GM18499 (cell line): ENCODE results near the gene RHOA.
A peak's percentile ranks its signal among the peaks of the same experiment; 100 is the strongest.
"Not testable (repeated sequence)": the region's sequence is repeated elsewhere in the genome, so short reads cannot be mapped to it uniquely, and the experiment has no call there.

Source experiments
- ATAC-seq: cut with Tn5 transposase; IDR thresholded peaks from one replicate; pipeline ENCODE4 v1.9.1; 2021; ENCODE audit warnings: moderate number of reproducible peaks; ENCODE audit not compliant: insufficient read depth, unreplicated experiment

Gene RHOA

GRCh38 chr3:49412632-49413337, 1.0 kb upstream of the RHOA start:
- no peak for ATAC-seq

GRCh38 chr3:49411535-49411967, 225 bp downstream of the RHOA start:
- ATAC-seq: peak; percentile 5

GRCh38 chr3:49410846-49411534, 786 bp downstream of the RHOA start:
- no peak for ATAC-seq

GRCh38 chr3:49410066-49410845, 1.5 kb downstream of the RHOA start:
- ATAC-seq: no peak

GRCh38 chr3:49406571-49407565, 4.9 kb downstream of the RHOA start:
- ATAC-seq: no peak

GRCh38 chr3:49405570-49405969, 6.2 kb downstream of the RHOA start:
- not testable (repeated sequence) for ATAC-seq

GRCh38 chr3:49403891-49404290, 7.9 kb downstream of the RHOA start:
- no peak for ATAC-seq

GRCh38 chr3:49401766-49402165, 10.0 kb downstream of the RHOA start:
- ATAC-seq: no peak

- no peak for ATAC-seq
These were observed 12.3 kb downstream of the RHOA start for GRCh38 chr3:49399461-49399860.

GRCh38 chr3:49397470-49397869, 14.3 kb downstream of the RHOA start:
- no peak for ATAC-seq

- not testable (repeated sequence) for ATAC-seq
These were observed 20.5 kb downstream of the RHOA start for GRCh38 chr3:49391310-49391709.

GRCh38 chr3:49389297-49389696, 22.5 kb downstream of the RHOA start:
- ATAC-seq: no peak

- ATAC-seq: no peak
These were observed 23.4 kb downstream of the RHOA start for GRCh38 chr3:49388289-49388820.

GRCh38 chr3:49387721-49388120, 24.1 kb downstream of the RHOA start:
- ATAC-seq: no peak

- no peak for ATAC-seq
These were observed 25.6 kb downstream of the RHOA start for GRCh38 chr3:49386056-49386756.

- no peak for ATAC-seq
These were observed 26.2 kb downstream of the RHOA start for GRCh38 chr3:49385617-49386016.

GRCh38 chr3:49383387-49383786, 28.4 kb downstream of the RHOA start:
- no peak for ATAC-seq

GRCh38 chr3:49378249-49378895, 33.4 kb downstream of the RHOA start:
- no peak for ATAC-seq

- no peak for ATAC-seq
These were observed 34.3 kb downstream of the RHOA start for GRCh38 chr3:49377483-49377882.
